Measurements from ENCODE around the gene ITPR3. TPM values are rescaled to one million over a fixed set of nuclear protein-coding genes. Genes with fewer than 3 reads are reported as not detected.

Gene ITPR3
- polyA plus RNA-seq, 1 donor: 49.6 TPM

- Histone ChIP-seq H3K27ac (ENCODE audit: low read length) (no peak overlapping the region), H3K4me1 (ENCODE audit: control insufficient read depth, insufficient read depth, low read length) (peaks cover under 1% of the 10 kb centered on the region)
- WGBS (ENCODE audit: insufficient coverage, low lambda C conversion rate): 100% methylated on average over 1 of the region's 8 CpGs
Observed at GRCh38 chr6:33716890-33717632, 95.9 kb downstream of the ITPR3 start.

GRCh38 chr6:33717934-33718455 is 96.9 kb downstream of the ITPR3 start:
- Histone ChIP-seq H3K27ac (ENCODE audit: low read length) (no peak overlapping the region), H3K4me3 (ENCODE audit: low read length) (no peak overlapping the region), H3K36me3 (ENCODE audit: control insufficient read depth, insufficient read depth, low read length) (no peaks in the 10 kb centered on the region), H3K4me1 (ENCODE audit: control insufficient read depth, insufficient read depth, low read length) (no peaks in the 10 kb centered on the region), H3K9me3 (ENCODE audit: control insufficient read depth, low read depth, low read length) (no peaks in the 10 kb centered on the region), H3K27me3 (ENCODE audit: control insufficient read depth, insufficient read depth, low read length) (peaks cover 10% of the 10 kb centered on the region)
- no CpG with 5 or more reads among the region's 6 CpGs for WGBS (ENCODE audit: insufficient coverage, low lambda C conversion rate)
- DNase-seq: no peak

More at GRCh38 chr6:33716890-33717632, 95.9 kb downstream of the ITPR3 start:
- Histone ChIP-seq H3K9me3 (ENCODE audit: control insufficient read depth, low read depth, low read length) (no peaks in the 10 kb centered on the region), H3K27me3 (ENCODE audit: control insufficient read depth, insufficient read depth, low read length) (peaks cover 4% of the 10 kb centered on the region), H3K4me3 (ENCODE audit: low read length) (no peak overlapping the region), H3K36me3 (ENCODE audit: control insufficient read depth, insufficient read depth, low read length) (no peaks in the 10 kb centered on the region)
- no peak for DNase-seq

GRCh38 chr6:33718713-33719112 is 97.6 kb downstream of the ITPR3 start:
- Histone ChIP-seq H3K27ac (ENCODE audit: low read length) (no peak overlapping the region), H3K36me3 (ENCODE audit: control insufficient read depth, insufficient read depth, low read length) (no peaks in the 10 kb centered on the region), H3K9me3 (ENCODE audit: control insufficient read depth, low read depth, low read length) (no peaks in the 10 kb centered on the region), H3K4me1 (ENCODE audit: control insufficient read depth, insufficient read depth, low read length) (no peaks in the 10 kb centered on the region), H3K4me3 (ENCODE audit: low read length) (no peak overlapping the region), H3K27me3 (ENCODE audit: control insufficient read depth, insufficient read depth, low read length) (peaks cover 14% of the 10 kb centered on the region)
- no peak for DNase-seq
- no CpG with 5 or more reads among the region's 2 CpGs for WGBS (ENCODE audit: insufficient coverage, low lambda C conversion rate)

GRCh38 chr6:33719326-33719987 is 98.3 kb downstream of the ITPR3 start:
- Histone ChIP-seq H3K4me1 (ENCODE audit: control insufficient read depth, insufficient read depth, low read length) (no peaks in the 10 kb centered on the region), H3K36me3 (ENCODE audit: control insufficient read depth, insufficient read depth, low read length) (no peaks in the 10 kb centered on the region), H3K27ac (ENCODE audit: low read length) (no peak overlapping the region), H3K27me3 (ENCODE audit: control insufficient read depth, insufficient read depth, low read length) (peaks cover 18% of the 10 kb centered on the region), H3K9me3 (ENCODE audit: control insufficient read depth, low read depth, low read length) (no peaks in the 10 kb centered on the region), H3K4me3 (ENCODE audit: low read length) (no peak overlapping the region)
- no peak for DNase-seq
- 67% methylated on average over 2 of the region's 11 CpGs for WGBS (ENCODE audit: insufficient coverage, low lambda C conversion rate)

GRCh38 chr6:33720998-33721397 is 99.9 kb downstream of the ITPR3 start:
- Histone ChIP-seq H3K36me3 (ENCODE audit: control insufficient read depth, insufficient read depth, low read length) (no peaks in the 10 kb centered on the region), H3K4me3 (ENCODE audit: low read length) (no peak overlapping the region), H3K27me3 (ENCODE audit: control insufficient read depth, insufficient read depth, low read length) (peaks cover 18% of the 10 kb centered on the region), H3K4me1 (ENCODE audit: control insufficient read depth, insufficient read depth, low read length) (no peaks in the 10 kb centered on the region), H3K27ac (ENCODE audit: low read length) (no peak overlapping the region), H3K9me3 (ENCODE audit: control insufficient read depth, low read depth, low read length) (no peaks in the 10 kb centered on the region)
- WGBS (ENCODE audit: insufficient coverage, low lambda C conversion rate): 86% methylated on average over 1 of the region's 1 CpG
- no peak for DNase-seq

GRCh38 chr6:33721508-33721907 is 100.4 kb downstream of the ITPR3 start:
- H3K27ac ChIP-seq (ENCODE audit: low read length): no peak overlapping the region
- H3K4me1 ChIP-seq (ENCODE audit: control insufficient read depth, insufficient read depth, low read length): no peaks in the 10 kb centered on the region

GRCh38 chr6:33722103-33722623 is 101.0 kb downstream of the ITPR3 start:
- no peaks in the 10 kb centered on the region for H3K4me1 ChIP-seq (ENCODE audit: control insufficient read depth, insufficient read depth, low read length)

More at GRCh38 chr6:33721508-33721907, 100.4 kb downstream of the ITPR3 start:
- H3K27me3 ChIP-seq (ENCODE audit: control insufficient read depth, insufficient read depth, low read length): peaks cover 18% of the 10 kb centered on the region
- no peak overlapping the region for H3K4me3 ChIP-seq (ENCODE audit: low read length)
- H3K9me3 ChIP-seq (ENCODE audit: control insufficient read depth, low read depth, low read length): no peaks in the 10 kb centered on the region
- no peak for DNase-seq
- H3K36me3 ChIP-seq (ENCODE audit: control insufficient read depth, insufficient read depth, low read length): no peaks in the 10 kb centered on the region
- no CpG with 5 or more reads among the region's 5 CpGs for WGBS (ENCODE audit: insufficient coverage, low lambda C conversion rate)

GRCh38 chr6:33723371-33724085 is 102.4 kb downstream of the ITPR3 start:
- H3K9me3 ChIP-seq (ENCODE audit: control insufficient read depth, low read depth, low read length): no peaks in the 10 kb centered on the region
- DNase-seq: no peak
- H3K4me1 ChIP-seq (ENCODE audit: control insufficient read depth, insufficient read depth, low read length): no peaks in the 10 kb centered on the region
- H3K27me3 ChIP-seq (ENCODE audit: control insufficient read depth, insufficient read depth, low read length): peaks cover 18% of the 10 kb centered on the region
- WGBS (ENCODE audit: insufficient coverage, low lambda C conversion rate): 60% methylated on average over 1 of the region's 3 CpGs
- no peak overlapping the region for H3K27ac ChIP-seq (ENCODE audit: low read length)
- H3K4me3 ChIP-seq (ENCODE audit: low read length): no peak overlapping the region
- no peaks in the 10 kb centered on the region for H3K36me3 ChIP-seq (ENCODE audit: control insufficient read depth, insufficient read depth, low read length)

More at GRCh38 chr6:33722103-33722623, 101.0 kb downstream of the ITPR3 start:
- Histone ChIP-seq H3K4me3 (ENCODE audit: low read length) (no peak overlapping the region), H3K27me3 (ENCODE audit: control insufficient read depth, insufficient read depth, low read length) (peaks cover 18% of the 10 kb centered on the region), H3K27ac (ENCODE audit: low read length) (no peak overlapping the region), H3K36me3 (ENCODE audit: control insufficient read depth, insufficient read depth, low read length) (no peaks in the 10 kb centered on the region), H3K9me3 (ENCODE audit: control insufficient read depth, low read depth, low read length) (no peaks in the 10 kb centered on the region)
- DNase-seq: peak in 1 of 2 donors; percentile 12
- no CpG with 5 or more reads among the region's 5 CpGs for WGBS (ENCODE audit: insufficient coverage, low lambda C conversion rate)

GRCh38 chr6:33724102-33725023 is 103.2 kb downstream of the ITPR3 start:
- DNase-seq: no peak
- no peaks in the 10 kb centered on the region for H3K4me1 ChIP-seq (ENCODE audit: control insufficient read depth, insufficient read depth, low read length)
- WGBS (ENCODE audit: insufficient coverage, low lambda C conversion rate): 100% methylated on average over 1 of the region's 13 CpGs
- H3K36me3 ChIP-seq (ENCODE audit: control insufficient read depth, insufficient read depth, low read length): no peaks in the 10 kb centered on the region
- H3K4me3 ChIP-seq (ENCODE audit: low read length): no peak overlapping the region
- no peaks in the 10 kb centered on the region for H3K9me3 ChIP-seq (ENCODE audit: control insufficient read depth, low read depth, low read length)
- peaks cover 18% of the 10 kb centered on the region for H3K27me3 ChIP-seq (ENCODE audit: control insufficient read depth, insufficient read depth, low read length)
- no peak overlapping the region for H3K27ac ChIP-seq (ENCODE audit: low read length)

Data from large intestine (tissue), 3 donors.